ENCODE data around the gene GRK1. TPM values are rescaled to one million over a fixed set of nuclear protein-coding genes. Genes with fewer than 3 reads are reported as not detected.

GRK1 gene
- total RNA-seq, 1 experiment from 2014 or later = not detected

- no peak for DNase-seq
- Histone ChIP-seq H3K27me3 (ENCODE audit: low read length) (no peaks in the 10 kb centered on the region), H3K4me2 (ENCODE audit: low read depth, low read length, poor library complexity, severe bottlenecking) (no peak overlapping the region), H4K20me1 (ENCODE audit: insufficient read depth, low read depth, low read length) (0 out of 2 replicates have a peak, but pooled peaks cover 4% of the 10 kb centered on the region), H3K4me1 (ENCODE audit: low read length) (peaks cover 19% of the 10 kb centered on the region), H3K27ac (ENCODE audit: low read length) (no peak overlapping the region), H3K4me3 (ENCODE audit: low read length) (no peak overlapping the region), H3K9me3 (ENCODE audit: low read length) (no peaks in the 10 kb centered on the region), H2AFZ (ENCODE audit: low read length) (no peak overlapping the region), H3K9me2 (replicated peaks; ENCODE audit: insufficient read depth, low read length) (no peaks in the 10 kb centered on the region), H3K9ac (ENCODE audit: low read length) (no peak overlapping the region), H3K79me2 (ENCODE audit: low read length) (no peaks in the 10 kb centered on the region), H3K36me3 (ENCODE audit: insufficient read depth, low read length) (no peaks in the 10 kb centered on the region)
These were observed 94.1 kb downstream of the GRK1 start for GRCh38 chr13:113761136-113761535.

- H3K4me1 ChIP-seq (ENCODE audit: low read length) = peaks cover 19% of the 10 kb centered on the region
- no peaks in the 10 kb centered on the region for H3K27me3 ChIP-seq (ENCODE audit: low read length)
- H4K20me1 ChIP-seq (ENCODE audit: insufficient read depth, low read depth, low read length) = 0 out of 2 replicates have a peak, but pooled peaks cover 4% of the 10 kb centered on the region
- no peaks in the 10 kb centered on the region for H3K9me3 ChIP-seq (ENCODE audit: low read length)
- DNase-seq = no peak
- H3K36me3 ChIP-seq (ENCODE audit: insufficient read depth, low read length) = no peaks in the 10 kb centered on the region
- H3K27ac ChIP-seq (ENCODE audit: low read length) = no peak overlapping the region
- H3K79me2 ChIP-seq (ENCODE audit: low read length) = no peaks in the 10 kb centered on the region
- H2AFZ ChIP-seq (ENCODE audit: low read length) = no peak overlapping the region
- H3K4me2 ChIP-seq (ENCODE audit: low read depth, low read length, poor library complexity, severe bottlenecking) = no peak overlapping the region
- no peak overlapping the region for H3K4me3 ChIP-seq (ENCODE audit: low read length)
- no peaks in the 10 kb centered on the region for H3K9me2 ChIP-seq (replicated peaks; ENCODE audit: insufficient read depth, low read length)
- no peak overlapping the region for H3K9ac ChIP-seq (ENCODE audit: low read length)
These were observed 95.1 kb downstream of the GRK1 start for GRCh38 chr13:113762075-113762474.

DNA sequence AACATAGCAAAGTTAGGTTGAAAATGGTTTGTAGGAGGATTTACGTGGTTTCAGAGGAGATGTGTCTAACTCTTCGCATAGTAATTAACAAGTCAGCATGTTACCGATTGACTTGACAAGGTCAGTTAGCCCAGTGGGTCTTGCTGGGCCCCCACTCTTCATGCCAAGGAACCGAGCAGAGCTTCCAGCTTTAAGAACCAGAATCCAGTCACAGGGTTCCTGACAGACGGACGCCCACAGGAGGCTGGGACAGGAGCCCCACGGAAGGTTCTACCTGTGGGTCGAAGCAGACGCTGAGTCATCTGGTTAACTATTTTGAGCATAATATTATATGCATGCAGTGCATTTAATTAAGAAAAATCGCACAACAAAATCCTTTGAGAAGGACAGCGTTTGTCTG is 95.5 kb downstream of the GRK1 start:
- H2AFZ ChIP-seq (ENCODE audit: low read length) = no peak overlapping the region
- no peaks in the 10 kb centered on the region for H3K79me2 ChIP-seq (ENCODE audit: low read length)
- H3K9me3 ChIP-seq (ENCODE audit: low read length) = no peaks in the 10 kb centered on the region
- H3K4me1 ChIP-seq (ENCODE audit: low read length) = peaks cover 19% of the 10 kb centered on the region
- no peak overlapping the region for H3K27ac ChIP-seq (ENCODE audit: low read length)
- no peaks in the 10 kb centered on the region for H3K27me3 ChIP-seq (ENCODE audit: low read length)
- no peaks in the 10 kb centered on the region for H3K36me3 ChIP-seq (ENCODE audit: insufficient read depth, low read length)
- no peak overlapping the region for H3K9ac ChIP-seq (ENCODE audit: low read length)
- H4K20me1 ChIP-seq (ENCODE audit: insufficient read depth, low read depth, low read length) = 0 out of 2 replicates have a peak, but pooled peaks cover 4% of the 10 kb centered on the region
- no peaks in the 10 kb centered on the region for H3K9me2 ChIP-seq (replicated peaks; ENCODE audit: insufficient read depth, low read length)
- no peak for DNase-seq
- no peak overlapping the region for H3K4me2 ChIP-seq (ENCODE audit: low read depth, low read length, poor library complexity, severe bottlenecking)
- no peak overlapping the region for H3K4me3 ChIP-seq (ENCODE audit: low read length)

- H3K4me2 ChIP-seq (ENCODE audit: low read depth, low read length, poor library complexity, severe bottlenecking) = no peak overlapping the region
- no peak for DNase-seq
- no peak overlapping the region for H3K9ac ChIP-seq (ENCODE audit: low read length)
- no peaks in the 10 kb centered on the region for H3K9me2 ChIP-seq (replicated peaks; ENCODE audit: insufficient read depth, low read length)
- peaks cover 15% of the 10 kb centered on the region for H3K4me1 ChIP-seq (ENCODE audit: low read length)
- no peak overlapping the region for H2AFZ ChIP-seq (ENCODE audit: low read length)
- 0 out of 2 replicates have a peak, but pooled peaks cover 4% of the 10 kb centered on the region for H4K20me1 ChIP-seq (ENCODE audit: insufficient read depth, low read depth, low read length)
- H3K4me3 ChIP-seq (ENCODE audit: low read length) = no peak overlapping the region
- H3K9me3 ChIP-seq (ENCODE audit: low read length) = no peaks in the 10 kb centered on the region
- H3K27me3 ChIP-seq (ENCODE audit: low read length) = no peaks in the 10 kb centered on the region
- H3K27ac ChIP-seq (ENCODE audit: low read length) = no peak overlapping the region
- no peaks in the 10 kb centered on the region for H3K36me3 ChIP-seq (ENCODE audit: insufficient read depth, low read length)
- no peaks in the 10 kb centered on the region for H3K79me2 ChIP-seq (ENCODE audit: low read length)
These were observed 96.2 kb downstream of the GRK1 start for GRCh38 chr13:113763254-113763653.

DNA sequence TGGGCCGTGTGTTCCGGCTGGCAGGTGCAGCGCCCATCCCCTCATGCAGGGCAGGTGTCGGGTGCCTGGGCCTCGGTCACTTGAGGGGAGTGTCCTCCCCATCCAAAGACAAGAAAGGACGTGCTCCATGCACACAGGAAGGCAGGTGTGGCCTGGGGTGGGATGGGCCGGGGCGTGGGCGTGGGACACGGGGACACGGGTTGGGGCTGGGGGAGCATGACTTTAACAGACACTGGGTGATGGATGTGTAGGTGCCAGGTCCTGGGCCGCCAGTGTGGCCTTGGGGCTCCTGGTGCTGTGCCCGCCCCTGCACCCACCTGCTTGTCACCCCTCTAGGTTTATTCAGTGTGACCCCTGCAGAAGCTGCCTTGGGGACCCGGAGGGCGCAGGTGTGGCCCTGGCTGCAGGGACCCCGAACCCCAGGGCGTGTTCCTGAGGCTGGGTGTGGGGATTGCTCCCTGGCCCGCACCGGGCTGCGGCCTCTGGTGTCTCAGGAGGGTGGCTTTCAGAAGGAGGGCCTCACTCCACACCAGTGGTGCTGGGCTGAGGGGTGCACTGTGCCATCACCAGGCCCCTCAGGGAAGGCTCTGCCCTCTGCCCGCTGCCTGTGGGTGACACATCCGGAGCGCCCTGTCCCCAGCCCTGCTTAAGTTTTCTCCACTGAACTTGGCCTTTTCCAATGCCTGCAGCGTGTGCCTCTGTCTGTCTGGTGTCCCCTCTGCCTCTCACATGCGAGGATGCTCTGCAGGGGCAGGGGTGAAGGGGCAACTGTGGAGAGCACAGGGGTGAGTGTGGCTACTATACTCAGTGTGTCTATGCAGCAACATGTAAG is 97.2 kb downstream of the GRK1 start:
- Histone ChIP-seq H3K27ac (ENCODE audit: low read length) (no peak overlapping the region), H2AFZ (ENCODE audit: low read length) (no peak overlapping the region), H3K4me1 (ENCODE audit: low read length) (peaks cover 8% of the 10 kb centered on the region), H3K4me2 (ENCODE audit: low read depth, low read length, poor library complexity, severe bottlenecking) (no peak overlapping the region), H3K27me3 (ENCODE audit: low read length) (no peaks in the 10 kb centered on the region), H3K4me3 (ENCODE audit: low read length) (no peak overlapping the region), H3K36me3 (ENCODE audit: insufficient read depth, low read length) (no peaks in the 10 kb centered on the region), H3K9me3 (ENCODE audit: low read length) (no peaks in the 10 kb centered on the region), H3K79me2 (ENCODE audit: low read length) (no peaks in the 10 kb centered on the region), H3K9me2 (replicated peaks; ENCODE audit: insufficient read depth, low read length) (no peaks in the 10 kb centered on the region), H3K9ac (ENCODE audit: low read length) (no peak overlapping the region), H4K20me1 (ENCODE audit: insufficient read depth, low read depth, low read length) (0 out of 2 replicates have a peak, but pooled peaks cover 4% of the 10 kb centered on the region)
- no peak for DNase-seq

DNA sequence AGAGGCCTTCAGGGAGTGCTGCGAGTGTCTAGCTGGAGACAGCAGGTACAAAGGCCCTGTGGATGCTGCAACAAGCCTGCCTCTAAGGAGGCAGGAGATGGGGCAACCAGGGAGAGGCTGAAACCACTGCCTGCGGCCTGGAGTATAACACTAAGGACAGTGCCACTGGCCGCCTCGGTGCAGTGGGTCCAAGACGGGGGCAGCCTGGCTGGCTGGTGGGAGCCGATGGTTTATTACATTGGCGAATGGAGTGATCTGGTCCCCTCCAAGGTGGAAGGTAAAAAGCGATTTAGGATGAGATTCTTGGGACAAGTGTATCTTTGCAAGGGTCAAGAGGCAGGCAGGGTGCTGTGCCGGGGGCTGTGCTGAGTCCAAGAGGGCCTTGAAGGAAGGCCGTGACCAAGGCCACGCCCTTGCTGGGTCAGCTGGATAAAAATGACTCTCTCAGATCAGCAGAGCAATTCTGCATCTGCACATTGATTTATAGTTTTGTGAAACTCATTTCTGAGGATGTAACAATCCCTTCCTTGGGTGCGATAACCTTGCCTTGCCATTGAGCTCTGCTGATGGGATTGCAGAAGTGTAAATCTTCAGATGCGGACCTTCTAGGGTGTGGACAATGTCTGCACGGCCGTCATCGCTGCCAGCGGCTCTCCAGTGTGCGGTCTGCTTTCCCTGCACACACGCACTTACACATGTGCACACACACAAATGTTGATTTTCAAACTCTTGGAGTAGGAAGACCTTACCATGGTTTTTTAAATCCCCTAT is 98.0 kb downstream of the GRK1 start:
- Histone ChIP-seq H3K4me1 (ENCODE audit: low read length) (no peaks in the 10 kb centered on the region; the same call in 1 of the 2 replicates), H3K36me3 (ENCODE audit: insufficient read depth, low read length) (no peaks in the 10 kb centered on the region), H2AFZ (ENCODE audit: low read length) (no peak overlapping the region), H3K27ac (ENCODE audit: low read length) (no peak overlapping the region), H4K20me1 (ENCODE audit: insufficient read depth, low read depth, low read length) (0 out of 2 replicates have a peak, but pooled peaks cover 4% of the 10 kb centered on the region), H3K27me3 (ENCODE audit: low read length) (no peaks in the 10 kb centered on the region), H3K4me3 (ENCODE audit: low read length) (no peak overlapping the region), H3K4me2 (ENCODE audit: low read depth, low read length, poor library complexity, severe bottlenecking) (no peak overlapping the region), H3K79me2 (ENCODE audit: low read length) (no peaks in the 10 kb centered on the region), H3K9me2 (replicated peaks; ENCODE audit: insufficient read depth, low read length) (no peaks in the 10 kb centered on the region), H3K9ac (ENCODE audit: low read length) (no peak overlapping the region), H3K9me3 (ENCODE audit: low read length) (no peaks in the 10 kb centered on the region)
- DNase-seq = no peak

GRCh38 chr13:113765564-113765910 is 98.5 kb downstream of the GRK1 start:
- Histone ChIP-seq H3K9ac (ENCODE audit: low read length) (no peak overlapping the region), H3K4me3 (ENCODE audit: low read length) (no peak overlapping the region), H3K4me1 (ENCODE audit: low read length) (no peaks in the 10 kb centered on the region), H4K20me1 (ENCODE audit: insufficient read depth, low read depth, low read length) (0 out of 2 replicates have a peak, but pooled peaks cover 4% of the 10 kb centered on the region), H3K79me2 (ENCODE audit: low read length) (no peaks in the 10 kb centered on the region), H3K27me3 (ENCODE audit: low read length) (no peaks in the 10 kb centered on the region), H3K9me3 (ENCODE audit: low read length) (no peaks in the 10 kb centered on the region), H3K4me2 (ENCODE audit: low read depth, low read length, poor library complexity, severe bottlenecking) (no peak overlapping the region), H2AFZ (ENCODE audit: low read length) (no peak overlapping the region), H3K36me3 (ENCODE audit: insufficient read depth, low read length) (no peaks in the 10 kb centered on the region), H3K9me2 (replicated peaks; ENCODE audit: insufficient read depth, low read length) (no peaks in the 10 kb centered on the region), H3K27ac (ENCODE audit: low read length) (no peak overlapping the region)
- DNase-seq = no peak

GRCh38 chr13:113766035-113766800 is 99.2 kb downstream of the GRK1 start:
- H3K9me2 ChIP-seq (replicated peaks; ENCODE audit: insufficient read depth, low read length) = no peaks in the 10 kb centered on the region
- no peak overlapping the region for H3K4me2 ChIP-seq (ENCODE audit: low read depth, low read length, poor library complexity, severe bottlenecking)
- no peak overlapping the region for H3K9ac ChIP-seq (ENCODE audit: low read length)
- H4K20me1 ChIP-seq (ENCODE audit: insufficient read depth, low read depth, low read length) = 0 out of 2 replicates have a peak, but pooled peaks cover 2% of the 10 kb centered on the region
- no peak overlapping the region for H2AFZ ChIP-seq (ENCODE audit: low read length)
- H3K79me2 ChIP-seq (ENCODE audit: low read length) = no peaks in the 10 kb centered on the region
- no peaks in the 10 kb centered on the region for H3K27me3 ChIP-seq (ENCODE audit: low read length)
- no peaks in the 10 kb centered on the region for H3K36me3 ChIP-seq (ENCODE audit: insufficient read depth, low read length)
- no peak overlapping the region for H3K27ac ChIP-seq (ENCODE audit: low read length)
- no peak overlapping the region for H3K4me3 ChIP-seq (ENCODE audit: low read length)
- H3K9me3 ChIP-seq (ENCODE audit: low read length) = no peaks in the 10 kb centered on the region
- H3K4me1 ChIP-seq (ENCODE audit: low read length) = no peaks in the 10 kb centered on the region
- no peak for DNase-seq

Data from Karpas-422 (cell line).